Stomach smooth muscle (tissue), 2 donors: Measurements from ENCODE around the gene KRT71.

ENCODE experiments used
- H3K27ac ChIP-seq: one replicate; pipeline ENCODE4 v1.7.0; 2013; ENCODE audit warnings: mild to moderate bottlenecking, low read length, inconsistent platforms
- H3K27me3 ChIP-seq, 2 donors: one replicate each; pipeline ENCODE4 v1.7.0; 2013; ENCODE audit warnings: low read length in 2 of 2; ENCODE audit not compliant: insufficient read depth in 2 of 2, control insufficient read depth in 1 of 2
- H3K36me3 ChIP-seq, 2 donors: one replicate each; pipeline ENCODE4 v1.7.0; 2013; ENCODE audit warnings: low read length in 2 of 2; ENCODE audit not compliant: control insufficient read depth in 2 of 2, insufficient read depth in 2 of 2
- H3K4me1 ChIP-seq: one replicate; pipeline ENCODE4 v1.7.0; 2013; ENCODE audit warnings: low read length; ENCODE audit not compliant: control insufficient read depth, insufficient read depth
- H3K4me3 ChIP-seq, 2 donors: one replicate each; pipeline ENCODE4 v1.7.0; 2013; ENCODE audit warnings: low read length in 2 of 2
- H3K9ac ChIP-seq, 2 donors: one replicate each; pipeline ENCODE4 v1.7.0; 2013; ENCODE audit warnings: low read length in 2 of 2, mild to moderate bottlenecking in 1 of 2
- H3K9me3 ChIP-seq, 2 donors: one replicate each; pipeline ENCODE4 v1.7.0; 2013; ENCODE audit warnings: low read length in 2 of 2; ENCODE audit not compliant: control insufficient read depth in 2 of 2
- donor health status: healthy.
- donor health status: Pancreatic carcinoma.

The KRT71 gene

GRCh38 chr12:52521568-52522266, 31.2 kb downstream of the KRT71 start:
- no peak overlapping the region for H3K27ac ChIP-seq
- no peaks in the 10 kb centered on the region for H3K27me3 ChIP-seq
- H3K4me3 ChIP-seq = no peak overlapping the region
- peaks cover 10% of the 10 kb centered on the region for H3K4me1 ChIP-seq
- no peaks in the 10 kb centered on the region for H3K36me3 ChIP-seq
- no peaks in the 10 kb centered on the region for H3K9me3 ChIP-seq
- H3K9ac ChIP-seq = no peak overlapping the region

DNA sequence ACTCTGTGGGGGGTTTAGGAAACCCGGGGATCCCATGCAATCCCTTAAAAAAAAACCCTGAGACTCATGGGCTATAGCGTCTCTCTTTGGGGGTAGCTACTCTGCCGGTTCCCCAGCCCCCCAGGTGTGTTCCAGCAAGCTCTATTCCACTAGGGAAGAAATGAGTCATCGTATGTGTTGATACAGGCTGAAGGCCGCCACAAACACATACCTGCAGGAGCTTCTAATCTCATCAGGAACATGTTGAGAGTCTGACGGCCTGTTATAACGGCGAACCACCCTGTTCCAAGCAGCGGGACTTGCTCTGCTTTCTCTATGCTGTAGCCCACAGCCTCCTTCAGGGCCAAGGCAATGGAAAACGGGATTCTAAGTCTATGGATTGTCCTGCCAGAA, 31.8 kb downstream of the KRT71 start:
- Histone ChIP-seq H3K4me1 (peaks cover 15% of the 10 kb centered on the region), H3K36me3 (no peaks in the 10 kb centered on the region), H3K9ac (no peak overlapping the region), H3K27ac (no peak overlapping the region), H3K9me3 (no peaks in the 10 kb centered on the region), H3K4me3 (no peak overlapping the region), H3K27me3 (no peaks in the 10 kb centered on the region)

- Histone ChIP-seq H3K9ac (no peak within 1 kb of the TSS), H3K36me3 (no peaks in the 10 kb centered on the region), H3K4me3 (no peak within 1 kb of the TSS), H3K4me1 (peaks cover 21% of the 10 kb centered on the region), H3K9me3 (no peaks in the 10 kb centered on the region), H3K27me3 (no peaks in the 10 kb centered on the region), H3K27ac (no peak within 1 kb of the TSS)
Measured at GRCh38 chr12:52519826-52520662, 32.9 kb downstream of the KRT71 start, which contains the start of gene KRT5. Gene KRT5 (minus strand): TSS chr12:52520394. CDS start chr12:52520296, 98 bp downstream.

DNA sequence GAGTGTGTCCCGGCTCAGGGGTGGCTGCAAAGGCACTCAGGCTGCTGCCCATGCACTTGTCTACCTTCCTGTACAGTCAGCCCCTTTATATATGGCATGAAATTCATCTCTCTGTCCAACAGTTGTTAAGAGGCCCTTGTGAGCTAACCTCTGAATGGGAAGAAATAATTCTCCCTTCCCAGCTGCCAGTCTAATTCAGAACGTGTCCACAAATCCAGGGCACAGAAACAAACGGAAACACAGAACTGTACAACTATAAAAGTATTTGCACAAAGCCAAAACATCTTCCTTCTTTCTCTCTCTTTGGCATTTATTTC, 33.6 kb downstream of the KRT71 start:
- no peak overlapping the region for H3K27ac ChIP-seq
- H3K9me3 ChIP-seq = no peaks in the 10 kb centered on the region
- peaks cover 21% of the 10 kb centered on the region for H3K4me1 ChIP-seq
- no peaks in the 10 kb centered on the region for H3K36me3 ChIP-seq
- no peak overlapping the region for H3K4me3 ChIP-seq
- no peak overlapping the region for H3K9ac ChIP-seq
- H3K27me3 ChIP-seq = no peaks in the 10 kb centered on the region

DNA sequence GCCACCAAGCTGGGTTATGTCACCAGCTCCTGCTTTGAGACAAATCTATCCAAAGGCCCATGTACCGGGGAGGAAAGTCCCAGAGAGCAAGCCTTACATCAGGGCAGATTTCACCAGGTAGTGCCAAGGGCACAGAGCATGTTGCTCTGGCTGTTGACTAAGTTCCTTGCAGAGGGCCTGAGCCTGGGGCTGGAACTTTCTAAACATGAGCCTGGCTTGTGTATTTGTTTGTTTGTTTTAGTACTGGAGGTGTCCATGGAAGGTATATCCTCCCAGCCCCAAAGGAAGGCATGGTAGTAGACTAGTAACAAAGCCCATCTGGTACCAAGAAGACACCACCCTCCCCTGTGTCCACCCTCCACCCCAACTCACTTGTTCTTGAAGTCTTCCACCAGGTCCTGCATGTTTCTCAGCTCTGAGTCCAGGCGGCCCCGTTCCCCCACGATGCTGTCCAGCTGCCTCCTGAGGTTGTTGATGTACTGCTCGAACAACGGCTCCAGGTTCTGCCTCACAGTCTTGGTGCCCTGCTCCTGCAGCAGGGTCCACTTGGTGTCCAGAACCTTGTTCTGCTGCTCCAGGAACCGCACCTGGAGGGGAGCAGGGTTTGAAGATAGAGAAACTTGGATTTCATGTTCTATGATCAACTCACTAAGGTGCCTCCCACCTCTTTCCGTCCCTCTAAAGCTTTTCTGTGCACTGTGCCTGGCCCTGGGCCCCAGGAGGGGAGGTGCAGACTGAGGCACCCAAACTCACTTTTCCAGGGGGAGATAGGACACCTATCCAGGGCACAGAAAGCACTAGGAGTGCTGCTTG, 34.2 kb downstream of the KRT71 start:
- no peaks in the 10 kb centered on the region for H3K27me3 ChIP-seq
- H3K9ac ChIP-seq = no peak overlapping the region
- peaks cover 21% of the 10 kb centered on the region for H3K4me1 ChIP-seq
- no peak overlapping the region for H3K4me3 ChIP-seq
- no peaks in the 10 kb centered on the region for H3K9me3 ChIP-seq
- no peak overlapping the region for H3K27ac ChIP-seq
- H3K36me3 ChIP-seq = no peaks in the 10 kb centered on the region

- Histone ChIP-seq H3K27me3 (no peaks in the 10 kb centered on the region), H3K4me1 (peaks cover 21% of the 10 kb centered on the region), H3K9ac (no peak overlapping the region), H3K27ac (no peak overlapping the region), H3K36me3 (no peaks in the 10 kb centered on the region), H3K4me3 (no peak overlapping the region), H3K9me3 (no peaks in the 10 kb centered on the region)
Measured at GRCh38 chr12:52517888-52518287, 35.1 kb downstream of the KRT71 start.

DNA sequence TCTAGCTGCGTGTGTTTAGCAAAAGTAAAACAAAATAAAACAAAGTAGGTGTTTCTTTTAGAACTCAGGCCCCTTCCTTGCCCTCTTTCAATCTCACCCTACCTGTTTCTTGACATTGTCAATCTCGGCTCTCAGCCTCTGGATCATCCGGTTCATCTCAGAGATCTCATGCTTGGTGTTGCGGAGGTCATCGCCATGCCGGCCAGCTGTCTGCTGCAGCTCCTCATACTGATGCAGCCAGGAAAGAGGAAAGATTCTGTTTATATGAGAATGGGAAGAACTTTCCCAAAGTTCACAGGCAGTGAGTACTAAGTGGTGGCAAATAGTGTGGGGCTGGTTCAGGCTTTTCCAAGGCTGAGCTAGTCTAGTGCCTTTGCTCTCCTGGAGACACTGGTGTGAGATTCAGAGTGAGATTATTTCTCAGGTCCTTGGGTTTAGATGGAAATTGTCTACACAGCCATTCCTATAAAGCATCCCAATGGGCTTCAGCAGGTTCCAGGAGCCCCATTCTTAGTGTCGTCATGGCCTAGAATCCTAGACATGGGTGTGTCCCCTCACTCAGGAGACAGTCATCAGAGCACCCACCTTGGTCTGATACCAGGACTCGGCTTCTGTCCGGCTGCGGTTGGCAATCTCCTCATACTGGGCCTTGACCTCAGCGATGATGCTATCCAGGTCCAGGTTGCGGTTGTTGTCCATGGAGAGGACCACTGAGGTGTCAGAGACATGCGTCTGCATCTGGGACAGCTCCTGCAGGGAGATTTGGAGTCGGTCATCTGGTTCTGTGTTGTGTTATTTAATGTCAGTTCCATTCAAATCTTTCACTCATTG, 35.7 kb downstream of the KRT71 start:
- Histone ChIP-seq H3K9me3 (no peaks in the 10 kb centered on the region), H3K27me3 (no peaks in the 10 kb centered on the region), H3K36me3 (no peaks in the 10 kb centered on the region), H3K27ac (no peak overlapping the region), H3K4me3 (no peak overlapping the region), H3K4me1 (peaks cover 20% of the 10 kb centered on the region), H3K9ac (no peak overlapping the region)

DNA sequence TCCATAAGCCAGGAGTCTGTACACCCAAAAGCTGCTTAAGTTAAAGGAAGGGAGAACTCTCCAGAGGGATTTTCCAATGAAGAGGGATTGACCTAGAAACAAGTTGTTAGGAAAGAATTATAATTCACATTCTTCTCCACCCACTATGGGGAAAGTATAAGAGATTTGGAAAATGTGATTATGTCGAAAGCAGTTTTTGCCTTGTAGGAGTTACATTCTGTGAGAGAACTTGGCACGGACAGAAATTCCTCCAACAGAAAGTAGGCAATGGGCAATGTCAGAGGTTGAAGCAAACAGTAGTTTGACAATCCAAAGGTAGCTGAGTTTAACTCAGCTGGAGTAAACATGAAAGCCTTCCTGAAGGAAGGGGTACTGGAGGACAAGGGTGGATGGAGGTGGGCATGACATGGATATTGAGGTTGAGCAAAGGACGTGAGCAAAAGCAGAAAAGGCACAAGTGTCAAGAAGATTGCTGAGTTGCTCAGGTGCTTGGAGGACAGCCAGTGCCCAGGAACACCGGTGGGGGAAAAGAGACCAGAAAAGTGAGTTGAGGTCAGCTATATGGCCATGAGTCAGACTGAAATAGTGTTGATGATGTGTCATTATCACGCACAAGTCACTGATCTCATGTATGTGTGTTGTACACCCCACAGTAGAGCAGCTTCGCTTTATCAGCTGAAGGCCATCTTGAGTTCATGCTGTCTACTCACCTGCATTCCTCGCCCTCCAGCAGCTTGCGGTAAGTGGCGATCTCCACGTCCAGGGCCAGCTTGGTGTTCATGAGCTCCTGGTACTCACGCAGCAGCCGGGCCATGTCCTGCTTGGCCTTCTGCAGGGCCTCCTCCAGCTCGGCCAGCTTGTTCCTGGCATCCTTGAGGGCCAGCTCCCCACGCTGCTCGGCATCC, 36.8 kb downstream of the KRT71 start:
- no peaks in the 10 kb centered on the region for H3K9me3 ChIP-seq
- no peak overlapping the region for H3K9ac ChIP-seq
- peak overlapping the region; percentile 37 for H3K27ac ChIP-seq

GRCh38 chr12:52515319-52515646, 37.7 kb downstream of the KRT71 start:
- Histone ChIP-seq H3K9ac (no peak overlapping the region), H3K36me3 (no peaks in the 10 kb centered on the region), H3K9me3 (no peaks in the 10 kb centered on the region), H3K27ac (peak overlapping the region; percentile 37), H3K27me3 (no peaks in the 10 kb centered on the region), H3K4me3 (no peak overlapping the region), H3K4me1 (peaks cover 17% of the 10 kb centered on the region)

More for the DNA sequence above, 36.8 kb downstream of the KRT71 start:
- no peaks in the 10 kb centered on the region for H3K36me3 ChIP-seq
- H3K4me3 ChIP-seq = no peak overlapping the region
- peaks cover 20% of the 10 kb centered on the region for H3K4me1 ChIP-seq
- no peaks in the 10 kb centered on the region for H3K27me3 ChIP-seq
